Muscle of leg (tissue), 16 donors: ENCODE results near the gene ATP4B. TPM values are rescaled to one million over a fixed set of nuclear protein-coding genes. Genes with fewer than 3 reads are reported as not detected.

Experiments
- DNase-seq: peaks from one replicate; pipeline ENCODE4 v3.0.0; 2013
- H3K27ac ChIP-seq: one replicate; pipeline ENCODE4 v1.5.1; 2013; ENCODE audit warnings: mild to moderate bottlenecking, low read length, control low read depth
- H3K27me3 ChIP-seq: one replicate; pipeline ENCODE4 v1.6.1; 2013; ENCODE audit warnings: low read length; ENCODE audit not compliant: control insufficient read depth, insufficient read depth
- H3K36me3 ChIP-seq: one replicate; pipeline ENCODE4 v1.6.1; 2013; ENCODE audit warnings: low read length; ENCODE audit not compliant: control insufficient read depth, insufficient read depth
- H3K4me1 ChIP-seq: one replicate; pipeline ENCODE4 v1.6.1; 2013; ENCODE audit warnings: low read length; ENCODE audit not compliant: control insufficient read depth, insufficient read depth
- H3K4me3 ChIP-seq: one replicate; pipeline ENCODE4 v1.5.1; 2013; ENCODE audit warnings: low read length, control low read depth
- H3K9me3 ChIP-seq: replicated peaks from 2 replicates; pipeline ENCODE4 v1.6.1; 2013; ENCODE audit warnings: low read depth, low read length; ENCODE audit not compliant: control insufficient read depth
- WGBS: methylation state at CpG from one replicate; pipeline ENCODE4 v1.1.5; 2013; ENCODE audit warnings: missing lambda C conversion rate; ENCODE audit not compliant: insufficient coverage; 5-methylcytosine and 5-hydroxymethylcytosine counted together
- long read RNA-seq, 11 donors: transcript quantifications; one replicate each; lab custom pipeline, GENCODE V29; 2026
- polyA plus RNA-seq, 8 donors: library from polyadenylated mRNA; unstranded; fragments of 120-200 nt; gene quantifications; one replicate each; pipeline versions ENCODE4 v1.2.1 to v1.2.3, GENCODE V29; 2013; ENCODE audit warnings: inconsistent platforms in 1 of 8, low replicate concordance in 1 of 8; ENCODE audit not compliant: insufficient read length in 8 of 8, insufficient read depth in 1 of 8
- total RNA-seq: library from RNA; stranded (reverse); fragments of 120-200 nt; gene quantifications from one replicate; pipeline ENCODE4 v1.2.4, GENCODE V29; 2013

ATP4B gene
- total RNA-seq: not detected
- polyA plus RNA-seq: under 1 TPM in 3 of 8 donors, not detected in 5; 0.07 to 0.69 (median 0.08) TPM
- long read RNA-seq, donor 1: 0 reads
- long read RNA-seq, donor 2: 0 reads
- long read RNA-seq, donor 3: 0 reads
- long read RNA-seq, donor 4: 0 reads
- long read RNA-seq, donor 5: 0 reads
- long read RNA-seq, donor 6: 0 reads
- long read RNA-seq, donor 7: 0 reads
- long read RNA-seq, donor 8, partial matches to known transcripts: 0 of 1 reads
- long read RNA-seq, donor 8, other reads (novel, unspliced or antisense): 0 of 1 reads
- long read RNA-seq, donor 9: 0 reads
- long read RNA-seq, donor 10: 0 reads
- long read RNA-seq, donor 11: 0 reads

DNA sequence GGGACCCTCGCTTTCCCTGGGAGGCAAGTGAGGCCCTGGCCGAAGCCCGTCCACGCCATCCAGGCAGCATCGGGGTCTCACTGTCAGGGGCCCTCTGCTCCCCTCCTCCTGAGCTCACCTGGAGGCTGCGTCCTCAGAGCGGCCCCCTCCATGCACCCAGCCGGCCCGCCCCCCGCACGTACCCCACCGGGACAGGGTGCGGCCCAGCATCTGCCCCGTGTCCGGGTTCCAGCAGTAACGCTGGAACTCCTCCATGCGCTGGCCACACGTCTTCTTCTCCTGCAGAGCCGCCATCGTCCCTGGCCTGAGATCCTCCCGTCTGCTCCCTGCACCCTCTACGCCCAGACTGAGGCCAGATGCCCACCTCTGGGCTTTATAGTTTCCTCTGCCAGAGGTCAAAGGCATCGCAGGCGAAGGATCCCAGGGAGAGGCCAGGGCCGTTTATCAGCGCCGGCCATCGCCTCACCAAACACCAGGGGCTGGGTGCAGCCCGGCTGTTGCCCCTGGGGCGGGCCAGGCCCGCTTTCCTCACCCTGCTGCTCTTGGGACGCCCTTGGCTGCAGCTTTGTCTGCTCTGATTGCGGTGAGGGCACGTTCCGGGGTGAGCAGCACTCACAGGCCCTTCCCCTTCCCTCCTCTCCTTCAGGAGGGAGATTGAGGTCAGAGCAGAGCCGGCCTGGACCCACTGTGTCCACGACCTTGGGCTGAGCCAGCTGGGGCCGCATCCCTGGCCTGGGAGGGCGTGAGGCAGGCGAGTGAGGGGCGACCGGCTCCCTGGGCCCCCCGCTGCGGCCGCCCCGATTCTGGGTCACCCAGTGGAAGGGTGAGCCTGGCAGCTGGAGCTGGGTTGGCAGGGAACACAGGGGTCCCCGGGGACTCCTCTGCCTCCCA, at the start of gene ATP4B:
Gene ATP4B (minus strand): TSS at position 348 of the 891 bp plus-strand sequence. CDS start 54 bp downstream, at position 294.
- Histone ChIP-seq H3K27ac (no peak within 1 kb of the TSS), H3K4me3 (no peak within 1 kb of the TSS), H3K36me3 (no peaks in the 10 kb centered on the region), H3K27me3 (no peaks in the 10 kb centered on the region), H3K4me1 (peaks cover 8% of the 10 kb centered on the region), H3K9me3 (no peaks in the 10 kb centered on the region)
- no peak for DNase-seq
- WGBS: 83% methylated on average over 40 of the region's 47 CpGs

DNA sequence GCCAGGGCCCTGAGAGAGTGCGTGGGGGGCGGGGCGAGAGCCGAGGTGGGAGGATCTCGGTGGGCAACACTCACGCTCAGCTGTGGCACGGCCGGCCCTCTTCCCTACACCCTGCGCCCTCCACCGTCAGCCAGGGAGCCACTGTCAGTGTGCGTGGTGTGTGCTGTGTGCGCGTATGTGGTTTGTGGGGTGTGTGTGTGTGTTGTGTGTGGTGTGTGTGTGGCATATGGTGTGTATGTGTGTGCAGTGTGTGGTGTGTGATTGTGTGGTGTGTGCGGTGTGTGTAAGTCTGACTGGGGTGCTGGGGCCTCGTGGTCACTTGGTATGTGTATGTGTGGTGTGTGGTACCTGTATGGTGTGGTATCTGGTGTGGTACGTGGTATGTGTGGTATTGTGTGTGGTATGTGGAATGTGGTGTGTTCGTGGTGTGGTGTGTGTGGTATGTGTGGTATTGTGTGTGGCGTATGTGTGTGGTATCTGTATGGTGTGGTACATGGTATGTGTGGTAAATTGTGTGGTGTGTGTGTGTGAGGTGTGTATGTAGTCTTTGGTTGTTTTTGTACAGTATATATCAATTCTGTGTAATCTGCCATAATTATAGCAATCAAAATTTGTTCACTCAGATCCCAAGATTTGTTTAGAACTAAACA, 14.1 kb upstream of the ATP4B start:
- Histone ChIP-seq H3K4me1 (no peaks in the 10 kb centered on the region), H3K36me3 (no peaks in the 10 kb centered on the region), H3K4me3 (no peak overlapping the region), H3K27ac (no peak overlapping the region), H3K9me3 (no peaks in the 10 kb centered on the region), H3K27me3 (no peaks in the 10 kb centered on the region)
- WGBS: 84% methylated on average over 12 of the region's 18 CpGs
- DNase-seq: no peak

DNA sequence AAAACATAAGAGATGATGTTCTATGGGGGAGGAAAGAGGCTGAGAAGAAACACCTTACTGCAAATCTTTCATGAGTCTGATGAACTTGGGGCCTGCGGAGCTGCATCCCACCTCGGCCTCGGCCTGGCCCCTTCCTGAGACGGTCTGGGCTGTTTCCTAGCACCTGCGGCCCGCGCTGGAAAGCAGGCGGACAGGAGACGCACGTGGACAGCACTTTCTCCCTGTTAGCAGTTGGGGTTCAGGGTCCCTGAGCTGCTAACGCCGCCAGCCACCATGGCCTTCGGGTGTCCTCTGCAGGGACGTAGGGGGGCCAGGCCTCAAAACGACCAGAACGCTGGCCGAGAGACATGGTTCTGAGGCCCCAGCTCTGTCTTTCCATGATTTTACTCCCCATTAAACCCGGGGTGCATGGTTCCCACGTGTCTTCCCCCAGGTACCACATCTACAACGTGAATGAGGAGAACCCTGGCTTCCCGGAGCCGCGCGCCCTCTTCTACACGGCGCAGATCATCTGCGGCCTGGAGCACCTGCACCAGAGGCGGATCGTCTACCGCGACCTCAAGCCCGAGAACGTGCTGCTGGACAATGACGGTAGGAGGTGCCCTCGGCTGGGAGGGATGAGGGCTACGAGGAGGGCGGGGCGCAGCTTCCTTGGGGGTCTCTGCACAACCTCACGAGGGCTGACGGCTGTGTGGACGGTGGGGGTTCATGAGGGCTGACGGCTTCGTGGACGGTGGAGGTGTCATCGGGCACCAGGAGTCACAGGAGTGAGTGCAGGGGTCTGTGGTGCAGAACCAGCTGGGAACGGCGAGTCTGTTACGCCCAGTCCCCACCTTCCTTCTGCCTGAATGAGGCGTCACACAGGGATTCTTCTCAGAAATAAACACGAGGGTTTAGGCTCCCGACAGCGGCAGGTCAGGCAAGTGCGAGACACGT, 13.3 kb upstream of the ATP4B start:
- no peaks in the 10 kb centered on the region for H3K9me3 ChIP-seq
- WGBS: 87% methylated on average over 53 of the region's 54 CpGs
- no peak for DNase-seq
- H3K4me3 ChIP-seq: no peak overlapping the region
- no peaks in the 10 kb centered on the region for H3K4me1 ChIP-seq
- H3K36me3 ChIP-seq: no peaks in the 10 kb centered on the region
- H3K27ac ChIP-seq: no peak overlapping the region
- H3K27me3 ChIP-seq: no peaks in the 10 kb centered on the region

DNA sequence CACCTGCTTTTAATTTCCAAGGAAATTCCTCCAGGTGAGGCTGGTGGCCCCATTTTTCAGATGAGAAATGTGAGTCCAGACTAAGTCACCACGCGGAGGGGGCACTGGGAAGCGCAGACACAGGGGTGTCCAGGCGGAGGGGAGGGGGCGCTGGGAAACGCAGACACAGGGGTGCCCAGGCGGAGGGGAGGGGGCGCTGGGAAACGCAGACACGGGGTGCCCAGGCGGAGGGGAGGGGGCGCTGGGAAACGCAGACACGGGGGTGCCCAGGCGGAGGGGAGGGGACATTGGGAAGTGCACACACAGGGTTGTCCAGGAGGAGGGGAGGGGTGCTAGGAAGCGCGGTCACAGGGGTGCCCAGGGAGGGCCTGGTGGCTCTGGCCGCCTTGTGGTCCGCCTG, 12.5 kb upstream of the ATP4B start:
- WGBS: 90% methylated on average over 11 of the region's 19 CpGs
- no peak for DNase-seq

DNA sequence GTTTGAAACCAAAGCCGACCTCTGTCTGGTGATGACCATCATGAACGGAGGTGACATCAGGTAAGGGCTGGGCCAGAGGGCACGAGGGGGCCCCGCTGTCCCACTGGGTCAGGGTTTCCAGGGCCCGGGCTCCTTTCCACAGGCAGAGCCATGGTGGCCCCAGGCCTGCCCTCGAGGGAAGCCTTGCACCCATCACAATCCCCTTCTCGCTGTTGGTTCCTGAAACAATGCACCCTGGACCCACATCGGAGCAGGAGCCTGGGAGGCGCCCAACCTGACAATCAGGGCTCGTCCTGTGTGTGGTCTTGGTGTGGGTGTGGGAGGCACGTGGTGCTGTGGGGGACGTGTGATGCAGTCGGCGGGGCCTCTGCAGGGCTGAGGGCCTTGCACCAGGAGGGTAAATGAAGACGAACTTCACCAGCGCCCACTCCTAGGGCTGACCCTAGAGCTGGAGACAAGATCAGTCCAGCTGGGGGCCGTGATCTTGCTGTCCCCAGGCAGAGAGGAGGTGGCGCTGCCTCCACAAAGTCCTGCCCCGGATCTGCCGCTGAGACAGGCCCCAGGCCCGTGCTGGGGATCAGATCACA, 11.8 kb upstream of the ATP4B start:
- no peak for DNase-seq
- no peak overlapping the region for H3K27ac ChIP-seq
- no peaks in the 10 kb centered on the region for H3K36me3 ChIP-seq
- WGBS: 85% methylated on average over 21 of the region's 21 CpGs
- no peak overlapping the region for H3K4me3 ChIP-seq
- peaks cover 5% of the 10 kb centered on the region for H3K27me3 ChIP-seq
- H3K9me3 ChIP-seq: no peaks in the 10 kb centered on the region
- H3K4me1 ChIP-seq: no peaks in the 10 kb centered on the region

More for the DNA sequence above, 12.5 kb upstream of the ATP4B start:
- no peaks in the 10 kb centered on the region for H3K36me3 ChIP-seq
- no peaks in the 10 kb centered on the region for H3K4me1 ChIP-seq
- no peak overlapping the region for H3K27ac ChIP-seq
- no peak overlapping the region for H3K4me3 ChIP-seq
- peaks cover 3% of the 10 kb centered on the region for H3K27me3 ChIP-seq
- no peaks in the 10 kb centered on the region for H3K9me3 ChIP-seq

DNA sequence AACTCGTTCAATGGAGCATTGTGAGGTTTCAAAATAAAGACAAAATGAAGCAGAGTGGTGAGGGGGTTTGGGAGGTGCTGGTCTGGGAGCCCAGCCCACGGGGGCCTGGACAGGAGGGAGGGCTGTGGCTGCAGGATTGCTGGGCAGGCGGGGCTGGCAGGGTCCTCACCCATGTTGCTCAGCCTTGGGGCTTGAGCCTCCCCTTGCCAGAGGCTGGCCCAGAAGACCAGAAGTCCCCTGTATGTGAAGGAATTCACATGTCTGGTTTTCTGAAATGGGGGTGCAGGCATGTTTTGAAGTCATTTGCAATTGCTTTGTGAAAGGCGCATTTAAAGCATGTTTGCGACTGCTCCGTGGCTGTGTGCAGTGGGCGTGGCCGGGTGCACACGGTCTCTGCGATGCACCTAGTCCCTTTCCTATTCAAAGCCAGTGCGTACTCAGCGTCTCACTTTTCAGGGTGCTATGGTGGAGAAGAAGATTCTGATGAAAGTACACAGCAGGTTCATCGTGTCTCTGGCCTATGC, 11.3 kb upstream of the ATP4B start:
- H3K4me3 ChIP-seq: no peak overlapping the region
- H3K4me1 ChIP-seq: no peaks in the 10 kb centered on the region
- no peak for DNase-seq
- WGBS: 78% methylated on average over 10 of the region's 13 CpGs
- H3K27me3 ChIP-seq: peaks cover 10% of the 10 kb centered on the region
- H3K36me3 ChIP-seq: no peaks in the 10 kb centered on the region
- no peak overlapping the region for H3K27ac ChIP-seq
- H3K9me3 ChIP-seq: no peaks in the 10 kb centered on the region

DNA sequence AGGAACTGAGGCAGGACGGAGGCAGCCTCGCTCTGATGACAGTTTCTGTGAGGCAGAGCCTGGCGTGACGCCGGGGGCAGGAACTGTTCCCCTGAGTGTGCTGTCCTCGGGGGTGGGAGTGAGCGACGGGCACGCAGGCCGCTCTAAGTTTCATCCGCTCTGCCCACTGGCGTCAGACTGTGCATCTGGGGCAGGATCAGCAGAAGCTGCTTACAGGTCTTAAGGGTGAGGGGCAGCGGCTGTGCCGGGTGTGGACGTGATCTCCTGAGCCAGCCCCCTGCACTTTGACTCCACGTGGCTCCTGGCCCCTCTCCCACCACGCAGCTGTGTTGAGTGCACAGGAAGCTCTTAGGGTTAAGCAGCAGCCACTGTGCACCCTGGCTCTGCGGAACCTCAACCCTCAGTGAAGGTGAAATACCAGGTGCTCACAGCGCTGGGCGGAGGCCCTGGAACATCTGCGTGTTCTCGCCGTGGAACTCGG, 10.5 kb upstream of the ATP4B start:
- Histone ChIP-seq H3K36me3 (no peaks in the 10 kb centered on the region), H3K4me3 (no peak overlapping the region), H3K9me3 (no peaks in the 10 kb centered on the region), H3K4me1 (no peaks in the 10 kb centered on the region), H3K27me3 (peaks cover 10% of the 10 kb centered on the region), H3K27ac (no peak overlapping the region)
- no peak for DNase-seq
- WGBS: 57% methylated on average over 16 of the region's 24 CpGs

DNA sequence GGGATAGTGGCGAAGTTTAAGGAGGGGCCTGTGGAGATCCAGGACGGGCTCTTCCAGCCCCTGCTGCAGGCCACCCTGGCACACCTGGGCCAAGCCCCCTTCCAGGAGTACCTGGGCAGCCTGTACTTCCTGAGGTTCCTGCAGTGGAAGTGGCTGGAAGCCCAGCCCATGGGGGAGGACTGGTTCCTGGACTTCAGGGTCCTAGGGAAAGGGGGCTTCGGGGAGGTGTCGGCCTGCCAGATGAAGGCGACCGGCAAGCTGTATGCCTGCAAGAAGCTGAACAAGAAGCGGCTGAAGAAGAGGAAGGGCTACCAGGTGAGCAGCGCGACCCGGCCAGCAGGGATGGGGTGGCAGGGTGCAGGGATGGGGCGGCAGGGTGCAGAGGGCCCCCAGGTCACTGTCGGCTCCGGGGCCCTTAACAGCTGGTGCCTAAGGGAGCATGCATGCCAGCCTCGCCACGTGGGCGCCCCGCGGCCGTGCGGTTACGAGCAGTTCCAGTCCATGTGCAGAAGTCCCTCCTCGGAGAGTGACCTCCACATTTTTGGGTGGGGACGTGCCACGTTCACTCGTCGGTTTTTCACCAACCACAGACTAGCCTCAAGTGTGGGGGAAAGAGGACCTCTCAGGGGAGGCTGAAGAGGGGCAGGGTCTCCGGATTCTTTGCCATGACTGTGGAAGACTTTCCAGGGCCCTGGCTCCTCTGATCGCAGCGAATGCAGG, 9.9 kb upstream of the ATP4B start:
- H3K4me3 ChIP-seq: no peak overlapping the region
- 89% methylated on average over 20 of the region's 29 CpGs for WGBS
- H3K4me1 ChIP-seq: no peaks in the 10 kb centered on the region
- peaks cover 10% of the 10 kb centered on the region for H3K27me3 ChIP-seq
- no peaks in the 10 kb centered on the region for H3K9me3 ChIP-seq
- H3K36me3 ChIP-seq: no peaks in the 10 kb centered on the region
- no peak for DNase-seq
- H3K27ac ChIP-seq: no peak overlapping the region
